NCI-H2081 (cell line): ENCODE data around the gene MIA3.
"Not testable (repeated sequence)": the region's sequence is repeated elsewhere in the genome, so short reads cannot be mapped to it uniquely, and the experiment has no call there.

Experiments used
- DNase-seq, 2 experiments: peaks; one replicate each; lab custom pipeline; 2025; lab: John Stamatoyannopoulos, UW

MIA3 gene

GRCh38 chr1:222622765-222623164 lies 4.9 kb downstream of the MIA3 start:
- no peak for DNase-seq

GRCh38 chr1:222623458-222623857 lies 5.6 kb downstream of the MIA3 start:
- no peak for DNase-seq

- no peak for DNase-seq
Measured at GRCh38 chr1:222624214-222624613, 6.3 kb downstream of the MIA3 start.

- no peak for DNase-seq
Measured at GRCh38 chr1:222627232-222627631, 9.3 kb downstream of the MIA3 start.

- DNase-seq = no peak
Measured at GRCh38 chr1:222629921-222630535, 12.1 kb downstream of the MIA3 start.

GRCh38 chr1:222631611-222632208 lies 13.8 kb downstream of the MIA3 start:
- DNase-seq = no peak

- DNase-seq = no peak
Measured at GRCh38 chr1:222632749-222633148, 14.9 kb downstream of the MIA3 start.

GRCh38 chr1:222634180-222635013 lies 16.5 kb downstream of the MIA3 start:
- peak; percentile 92 for DNase-seq

GRCh38 chr1:222641269-222641948 lies 23.5 kb downstream of the MIA3 start:
- no peak for DNase-seq

GRCh38 chr1:222642468-222642867 lies 24.6 kb downstream of the MIA3 start:
- DNase-seq = no peak

GRCh38 chr1:222643606-222643937 lies 25.7 kb downstream of the MIA3 start:
- DNase-seq = peak; percentile 40 to 66

- DNase-seq = peak; percentile 99 to 100
Measured at GRCh38 chr1:222643938-222644635, 26.2 kb downstream of the MIA3 start.

- DNase-seq = no peak
Measured at GRCh38 chr1:222644636-222644980, 26.7 kb downstream of the MIA3 start.

- no peak for DNase-seq
Measured at GRCh38 chr1:222652676-222653075, 34.8 kb downstream of the MIA3 start.

- no peak for DNase-seq
Measured at GRCh38 chr1:222653178-222653827, 35.4 kb downstream of the MIA3 start.

- DNase-seq = no peak
Measured at GRCh38 chr1:222654849-222655248, 37.0 kb downstream of the MIA3 start.

GRCh38 chr1:222656391-222657155 lies 38.7 kb downstream of the MIA3 start:
- no peak for DNase-seq

GRCh38 chr1:222657899-222658298 lies 40.0 kb downstream of the MIA3 start:
- no peak for DNase-seq

- DNase-seq = no peak
Measured at GRCh38 chr1:222663431-222663934, 45.6 kb downstream of the MIA3 start.

GRCh38 chr1:222665964-222666363 lies 48.1 kb downstream of the MIA3 start:
- no peak for DNase-seq

- DNase-seq = not testable (repeated sequence)
Measured at GRCh38 chr1:222668184-222668583, 50.3 kb downstream of the MIA3 start.
